HG02981 (cell line): ENCODE data around the gene OR6K3.
"Not testable (repeated sequence)": the region's sequence is repeated elsewhere in the genome, so short reads cannot be mapped to it uniquely, and the experiment has no call there.

Source experiments
- ATAC-seq: cut with Tn5 transposase; IDR thresholded peaks from one replicate; pipeline ENCODE4 v1.9.1; 2021; ENCODE audit warnings: mild to moderate bottlenecking, moderate library complexity; ENCODE audit not compliant: unreplicated experiment

OR6K3 gene

GRCh38 chr1:158720620-158721019, at the start of gene OR6K3:
TSS of gene OR6K3 (minus strand) at chr1:158720720. CDS start at chr1:158718115, 2,605 bp downstream.
- ATAC-seq = no peak

- ATAC-seq = no peak
Measured at GRCh38 chr1:158754420-158754819, 33.9 kb upstream of the OR6K3 start, which contains the start of gene OR6K6. TSS of gene OR6K6 (plus strand) at chr1:158754720. CDS start at chr1:158754888, 168 bp downstream.

DNA sequence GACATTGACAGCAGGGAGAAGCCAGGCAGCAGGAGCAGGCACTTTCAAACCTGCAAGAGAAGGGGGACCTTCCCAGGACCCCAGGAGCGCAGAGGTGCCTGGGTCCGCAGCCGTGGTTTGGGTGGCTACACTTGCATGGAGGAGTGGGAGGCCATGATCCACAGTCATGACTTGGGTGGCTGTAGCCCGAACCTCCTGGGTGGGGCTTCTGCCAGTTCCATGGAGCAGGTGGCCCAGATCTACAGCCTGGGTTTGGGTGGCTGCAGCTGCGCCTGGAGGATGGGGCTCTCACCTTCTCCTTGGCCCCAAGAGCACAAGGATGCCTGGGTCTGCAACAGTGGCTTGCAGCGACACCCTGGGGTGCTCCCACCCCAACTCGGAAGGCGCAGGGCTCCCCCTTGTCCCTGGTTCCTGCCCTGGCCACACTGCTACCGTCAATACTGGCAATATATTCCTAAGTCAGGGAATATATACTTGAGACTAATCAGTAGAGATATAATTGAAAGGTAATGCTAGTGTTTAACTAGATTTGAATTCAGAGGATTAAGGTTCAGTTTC, 31.7 kb upstream of the OR6K3 start:
- ATAC-seq = no peak

- ATAC-seq = no peak
Measured at GRCh38 chr1:158735848-158736247, 15.3 kb upstream of the OR6K3 start.

- ATAC-seq = no peak
Measured at GRCh38 chr1:158732524-158732923, 12.0 kb upstream of the OR6K3 start.

DNA sequence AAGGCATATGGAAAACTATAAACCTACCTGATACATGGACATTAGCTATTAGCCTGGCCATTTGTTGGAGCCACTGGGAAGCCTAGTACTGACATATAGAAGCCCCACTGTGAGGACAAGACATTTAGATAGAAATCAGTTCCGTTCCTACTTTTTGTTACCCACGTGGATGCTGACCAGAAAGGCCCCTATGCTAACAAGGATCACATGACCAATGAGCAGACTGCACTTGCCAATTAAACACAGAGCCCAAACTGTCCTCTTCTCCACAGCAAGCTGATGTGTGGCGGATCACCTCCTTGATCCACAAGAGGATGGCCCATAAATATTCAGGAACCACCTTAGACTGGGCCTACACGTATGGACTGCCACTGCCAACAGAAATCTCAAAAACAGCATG, 11.2 kb upstream of the OR6K3 start:
- no peak for ATAC-seq

- ATAC-seq = no peak
Measured at GRCh38 chr1:158730453-158730852, 9.9 kb upstream of the OR6K3 start.

DNA sequence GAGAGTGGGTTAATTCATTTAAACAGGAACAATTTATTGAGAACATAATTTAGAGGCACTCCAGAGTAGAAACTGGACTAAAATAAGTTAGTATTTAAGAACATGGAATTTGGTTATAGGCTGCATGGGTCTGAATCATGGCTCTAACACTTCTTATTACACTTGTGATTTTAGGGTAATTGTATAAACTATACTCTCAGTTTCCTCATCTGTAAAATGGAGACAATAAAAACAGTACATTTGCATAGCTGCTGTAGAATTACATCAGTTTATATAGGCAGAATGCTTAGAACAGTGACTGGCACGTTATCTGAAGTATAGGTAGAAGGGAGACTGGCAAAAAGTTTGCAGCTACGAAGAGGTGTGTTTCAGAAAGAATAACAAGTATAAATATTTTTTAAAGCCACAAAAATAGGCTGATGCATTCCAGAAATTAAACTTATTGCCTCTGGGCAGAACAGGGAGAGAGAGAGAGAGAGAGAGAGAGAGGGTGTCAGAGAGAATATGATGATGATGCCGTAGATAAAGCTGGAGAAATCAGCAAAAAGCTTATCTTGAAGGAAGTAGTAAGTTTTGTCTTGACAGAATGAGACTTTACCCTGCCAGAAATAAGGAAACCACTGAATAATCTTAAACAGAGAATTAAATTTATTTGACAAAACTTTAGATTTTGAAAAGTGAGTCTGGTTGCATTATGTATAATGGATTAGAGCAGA, 8.1 kb upstream of the OR6K3 start:
- no peak for ATAC-seq

GRCh38 chr1:158724442-158724841, 3.9 kb upstream of the OR6K3 start:
- ATAC-seq = no peak

GRCh38 chr1:158719664-158720063, 856 bp downstream of the OR6K3 start:
- ATAC-seq = no peak

GRCh38 chr1:158717344-158717743, 3.2 kb downstream of the OR6K3 start:
- no peak for ATAC-seq

DNA sequence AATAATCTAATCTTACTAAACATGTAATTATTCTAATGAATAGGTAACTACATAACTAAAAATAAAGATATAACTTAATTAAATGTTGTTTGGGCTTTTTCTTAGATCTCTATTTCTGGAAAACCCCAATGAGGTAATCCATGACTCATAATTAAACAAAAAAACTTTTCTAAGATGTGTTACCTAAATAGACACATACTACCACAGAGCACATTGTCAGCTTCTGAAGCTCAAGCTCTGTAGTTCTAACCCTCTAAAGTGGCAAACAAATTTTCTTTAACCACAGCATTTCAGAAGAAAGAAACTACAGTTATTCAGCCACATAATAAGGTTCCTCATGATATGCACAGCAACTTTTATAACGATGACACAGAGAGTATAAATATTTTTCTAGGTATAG, 4.2 kb downstream of the OR6K3 start:
- ATAC-seq = no peak

DNA sequence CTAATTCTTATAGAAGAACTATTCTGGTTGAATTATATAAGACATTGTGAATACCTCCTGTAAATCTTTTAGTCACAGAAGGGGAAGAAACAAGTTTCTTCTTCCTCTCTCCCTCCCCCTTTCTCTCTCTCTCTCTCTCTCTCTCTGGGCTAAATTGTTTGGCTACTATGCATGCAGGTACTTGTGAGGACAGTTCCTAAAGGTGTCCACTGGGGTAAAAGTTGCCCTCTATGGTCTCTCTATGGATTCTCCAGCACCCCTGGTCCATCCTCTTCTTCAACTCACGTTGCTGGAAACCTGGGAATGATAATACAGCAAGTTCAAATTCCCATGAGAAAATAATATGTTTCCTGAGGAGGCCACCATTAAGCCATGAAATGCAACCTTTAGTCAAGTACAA, 5.8 kb downstream of the OR6K3 start:
- no peak for ATAC-seq

DNA sequence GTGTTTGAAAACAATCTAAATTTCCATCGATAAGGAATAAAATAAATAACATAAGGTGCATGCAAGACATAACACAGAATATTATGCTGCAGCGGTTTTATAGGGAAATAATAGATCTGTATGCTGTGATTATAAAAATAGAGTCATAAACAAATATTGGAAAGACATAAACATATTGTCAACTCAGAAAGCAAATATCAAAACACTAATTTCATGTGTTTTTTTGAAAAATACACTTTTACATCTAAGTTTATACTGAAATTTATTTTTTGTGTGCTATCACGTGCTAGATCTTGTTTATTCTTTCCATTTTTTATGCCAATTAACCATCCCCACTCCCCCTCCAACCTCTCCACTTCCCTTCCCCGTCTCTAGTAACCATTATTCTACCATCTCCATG, 9.4 kb downstream of the OR6K3 start:
- no peak for ATAC-seq

GRCh38 chr1:158706096-158706495, 14.4 kb downstream of the OR6K3 start:
- ATAC-seq = no peak

- no peak for ATAC-seq
Measured at GRCh38 chr1:158700552-158700951, 20.0 kb downstream of the OR6K3 start, which contains the start of gene OR6K2. TSS of gene OR6K2 (minus strand) at chr1:158700652. CDS start at chr1:158700652, 0 bp downstream.

DNA sequence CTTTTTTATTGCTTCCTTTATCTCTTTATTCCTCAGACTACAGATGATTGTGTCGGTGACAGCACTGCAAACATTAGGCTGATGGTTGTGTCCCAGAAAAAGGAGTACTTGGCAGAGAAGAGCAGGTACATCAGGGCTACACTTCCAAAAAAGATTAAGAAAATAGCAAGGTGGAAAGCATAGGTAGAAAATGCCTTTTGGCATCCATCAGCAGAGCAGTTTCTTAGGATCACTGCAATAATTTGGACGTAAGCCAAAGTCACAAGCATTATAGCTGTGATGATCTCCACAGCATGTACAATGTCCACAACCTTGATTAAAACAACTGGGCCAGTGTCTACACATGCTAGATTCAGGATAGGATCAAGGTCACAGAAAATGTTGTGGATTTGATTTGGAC, 25.9 kb downstream of the OR6K3 start:
- no peak for ATAC-seq

- ATAC-seq = no peak
Measured at GRCh38 chr1:158692356-158692755, 28.2 kb downstream of the OR6K3 start.

GRCh38 chr1:158691907-158692306, 28.6 kb downstream of the OR6K3 start:
- ATAC-seq = no peak

GRCh38 chr1:158691149-158691548, 29.4 kb downstream of the OR6K3 start:
- ATAC-seq = not testable (repeated sequence)

DNA sequence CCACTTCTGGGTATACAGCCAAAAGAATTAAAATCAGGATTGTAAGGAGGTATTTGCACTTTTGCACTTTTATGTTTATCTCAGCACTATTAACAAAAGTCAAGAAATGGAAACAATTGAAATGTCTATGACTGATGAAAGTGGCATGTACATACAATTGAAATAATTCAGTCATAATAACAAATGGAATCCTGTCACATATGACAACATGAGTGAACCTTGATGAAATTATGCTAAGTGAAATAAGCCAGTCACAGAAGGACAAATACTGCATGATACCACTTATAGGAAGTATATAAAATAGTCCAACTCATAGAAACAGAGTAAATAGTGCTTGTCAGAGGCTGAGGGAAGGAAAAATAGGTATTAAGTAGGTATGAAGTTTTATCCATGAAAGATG, 30.6 kb downstream of the OR6K3 start:
- ATAC-seq = no peak

DNA sequence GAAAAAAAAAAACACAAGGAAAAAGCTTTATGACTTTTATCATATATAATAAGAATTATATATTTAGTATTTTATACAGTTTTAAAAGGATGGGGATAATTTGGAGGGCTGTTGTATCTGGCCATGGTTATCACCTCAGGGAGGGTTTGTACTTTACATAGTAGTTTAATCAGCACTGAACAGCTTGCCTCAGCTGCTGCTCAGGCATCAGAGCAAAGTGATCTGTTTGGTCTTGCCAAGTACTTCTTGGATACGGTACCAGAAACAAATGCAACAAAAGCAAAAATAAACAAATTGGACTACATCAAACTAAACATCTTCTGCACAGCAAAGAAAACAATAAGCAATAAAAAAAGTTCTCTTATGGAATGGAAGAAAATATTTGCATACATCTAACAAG, 31.4 kb downstream of the OR6K3 start:
- no peak for ATAC-seq

DNA sequence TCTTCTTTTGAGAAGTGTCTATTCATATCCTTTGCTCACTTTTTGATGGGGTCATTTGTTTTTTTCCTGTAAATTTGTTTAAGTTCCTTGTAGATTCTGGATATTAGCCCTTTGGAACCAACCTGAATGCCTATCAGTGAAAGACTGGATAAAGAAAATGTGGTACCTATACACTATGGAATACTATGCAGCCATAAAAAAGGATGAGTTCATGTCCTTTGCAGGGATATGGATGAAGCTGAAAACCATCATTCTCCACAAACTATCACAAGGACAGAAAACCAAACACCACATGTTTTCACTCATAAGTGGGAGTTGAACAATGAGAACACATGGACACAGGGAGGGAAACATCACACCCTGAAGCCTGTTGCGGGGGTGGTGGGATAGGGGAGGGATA, 32.2 kb downstream of the OR6K3 start:
- not testable (repeated sequence) for ATAC-seq
